Suprapubic skin (tissue), 4 donors: Measurements from ENCODE around the gene SNTN.

Experiments
- EP300 ChIP-seq: sonication (generic); formaldehyde crosslinking; IDR thresholded peaks from one replicate; pipeline ENCODE4 v1.6.1; 2017; ENCODE audit warnings: antibody characterized with exemption
- POLR2A ChIP-seq, 2 donors: fragments of 450-650 bp; IDR thresholded peaks; one replicate each; pipeline ENCODE4 v1.6.1; 2017; ENCODE audit warnings: antibody characterized with exemption in 2 of 2, mild to moderate bottlenecking in 2 of 2, moderate library complexity in 2 of 2
- POLR2AphosphoS5 ChIP-seq, 3 donors: sonication (generic); formaldehyde crosslinking; IDR thresholded peaks; one replicate each; pipeline ENCODE4 v1.6.1; 2017; ENCODE audit warnings: antibody characterized with exemption in 3 of 3
- TF ChIP-seq, protein P1 (sequence below), 2 donors: fragments of 200-600 bp in 1 of 2; fragments of 450-650 bp in 1 of 2; sonication (generic) in 1 of 2; IDR thresholded peaks; one replicate each; pipeline ENCODE4 v1.5.1; 2016 to 2019; ENCODE audit warnings: antibody characterized with exemption in 2 of 2, mild to moderate bottlenecking in 1 of 2, moderate library complexity in 1 of 2

DNA sequence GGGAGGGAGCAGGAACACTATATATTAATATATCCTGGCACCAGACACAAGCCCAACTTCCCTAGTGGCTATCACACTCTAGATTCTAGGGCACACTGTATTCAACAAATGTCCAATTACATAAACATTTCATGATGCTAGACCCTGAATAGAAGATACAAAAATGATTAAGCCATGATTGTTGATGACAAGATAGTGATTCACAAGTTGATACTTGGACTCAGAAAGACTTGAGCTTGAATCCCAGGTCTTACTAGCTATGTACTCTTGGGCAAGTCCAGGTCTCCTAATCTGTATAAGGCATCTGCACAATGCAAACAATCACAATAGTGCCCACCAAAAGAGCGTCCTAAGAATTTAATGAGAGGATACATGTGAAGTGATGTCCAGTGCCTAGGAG lies 10.0 kb upstream of the SNTN start:
- TF ChIP-seq POLR2A (IDR thresholded peaks at IDR 0.05) (no peak), EP300 (no peak), POLR2AphosphoS5 (IDR thresholded peaks at IDR 0.05) (no peak)
- TF ChIP-seq, protein P1, sequence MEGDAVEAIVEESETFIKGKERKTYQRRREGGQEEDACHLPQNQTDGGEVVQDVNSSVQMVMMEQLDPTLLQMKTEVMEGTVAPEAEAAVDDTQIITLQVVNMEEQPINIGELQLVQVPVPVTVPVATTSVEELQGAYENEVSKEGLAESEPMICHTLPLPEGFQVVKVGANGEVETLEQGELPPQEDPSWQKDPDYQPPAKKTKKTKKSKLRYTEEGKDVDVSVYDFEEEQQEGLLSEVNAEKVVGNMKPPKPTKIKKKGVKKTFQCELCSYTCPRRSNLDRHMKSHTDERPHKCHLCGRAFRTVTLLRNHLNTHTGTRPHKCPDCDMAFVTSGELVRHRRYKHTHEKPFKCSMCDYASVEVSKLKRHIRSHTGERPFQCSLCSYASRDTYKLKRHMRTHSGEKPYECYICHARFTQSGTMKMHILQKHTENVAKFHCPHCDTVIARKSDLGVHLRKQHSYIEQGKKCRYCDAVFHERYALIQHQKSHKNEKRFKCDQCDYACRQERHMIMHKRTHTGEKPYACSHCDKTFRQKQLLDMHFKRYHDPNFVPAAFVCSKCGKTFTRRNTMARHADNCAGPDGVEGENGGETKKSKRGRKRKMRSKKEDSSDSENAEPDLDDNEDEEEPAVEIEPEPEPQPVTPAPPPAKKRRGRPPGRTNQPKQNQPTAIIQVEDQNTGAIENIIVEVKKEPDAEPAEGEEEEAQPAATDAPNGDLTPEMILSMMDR (IDR thresholded peaks at IDR 0.05): no peak
